GF-D8 (cell line): ENCODE results near the gene TMPRSS7.

Experiments used
- DNase-seq: peaks from one replicate; lab custom pipeline; 2025; lab: John Stamatoyannopoulos, UW

Gene TMPRSS7

GRCh38 chr3:112097378-112097777 lies 62.8 kb downstream of the TMPRSS7 start:
- no peak for DNase-seq

GRCh38 chr3:112101916-112102315 lies 67.4 kb downstream of the TMPRSS7 start:
- no peak for DNase-seq

- no peak for DNase-seq
Measured at GRCh38 chr3:112104774-112105173, 70.2 kb downstream of the TMPRSS7 start.

GRCh38 chr3:112109322-112109721 lies 74.8 kb downstream of the TMPRSS7 start:
- DNase-seq = no peak

GRCh38 chr3:112111785-112112402 lies 77.4 kb downstream of the TMPRSS7 start:
- DNase-seq = peak; percentile 3

GRCh38 chr3:112114576-112115160 lies 80.1 kb downstream of the TMPRSS7 start:
- no peak for DNase-seq

- DNase-seq = no peak
Measured at GRCh38 chr3:112115161-112115739, 80.7 kb downstream of the TMPRSS7 start.

GRCh38 chr3:112115806-112116383 lies 81.4 kb downstream of the TMPRSS7 start:
- DNase-seq = no peak

GRCh38 chr3:112116748-112117186 lies 82.2 kb downstream of the TMPRSS7 start:
- no peak for DNase-seq

- no peak for DNase-seq
Measured at GRCh38 chr3:112117415-112117814, 82.9 kb downstream of the TMPRSS7 start.

GRCh38 chr3:112117841-112118571 lies 83.5 kb downstream of the TMPRSS7 start:
- DNase-seq = no peak

GRCh38 chr3:112119962-112120836 lies 85.7 kb downstream of the TMPRSS7 start:
- DNase-seq = no peak

GRCh38 chr3:112121577-112122547 lies 87.3 kb downstream of the TMPRSS7 start:
- no peak for DNase-seq

- DNase-seq = no peak
Measured at GRCh38 chr3:112122870-112123269, 88.3 kb downstream of the TMPRSS7 start.

GRCh38 chr3:112123548-112123947 lies 89.0 kb downstream of the TMPRSS7 start:
- DNase-seq = no peak

- DNase-seq = no peak
Measured at GRCh38 chr3:112124907-112125607, 90.5 kb downstream of the TMPRSS7 start.

GRCh38 chr3:112126511-112126911 lies 92.0 kb downstream of the TMPRSS7 start:
- no peak for DNase-seq

GRCh38 chr3:112127522-112128494 lies 93.3 kb downstream of the TMPRSS7 start:
- no peak for DNase-seq
